HFF-Myc (cell line): ENCODE measurements around the gene MRGPRF.
A peak's percentile ranks its signal among the peaks of the same experiment; 100 is the strongest.

ENCODE experiments used
- DNase-seq: peaks from one replicate; pipeline ENCODE4 v3.0.0-alpha.2; 2011; ENCODE audit warnings: low read depth; ENCODE audit errors: extremely low read depth
- H3K4me3 ChIP-seq: replicated peaks from 2 replicates; pipeline ENCODE4 v1.5.1; 2011; ENCODE audit warnings: low read depth, mild to moderate bottlenecking, control low read depth, low read length
- TF ChIP-seq, protein P1 (sequence below): IDR thresholded peaks from 2 replicates; pipeline ENCODE4 v1.5.1; 2012; ENCODE audit warnings: mild to moderate bottlenecking, low read depth, low read length, control low read depth; ENCODE audit errors: missing control alignments

Gene MRGPRF

GRCh38 chr11:68961245-68961644 is 51.8 kb downstream of the MRGPRF start:
- no peak for DNase-seq
- H3K4me3 ChIP-seq = no peak overlapping the region
- TF ChIP-seq, protein P1, sequence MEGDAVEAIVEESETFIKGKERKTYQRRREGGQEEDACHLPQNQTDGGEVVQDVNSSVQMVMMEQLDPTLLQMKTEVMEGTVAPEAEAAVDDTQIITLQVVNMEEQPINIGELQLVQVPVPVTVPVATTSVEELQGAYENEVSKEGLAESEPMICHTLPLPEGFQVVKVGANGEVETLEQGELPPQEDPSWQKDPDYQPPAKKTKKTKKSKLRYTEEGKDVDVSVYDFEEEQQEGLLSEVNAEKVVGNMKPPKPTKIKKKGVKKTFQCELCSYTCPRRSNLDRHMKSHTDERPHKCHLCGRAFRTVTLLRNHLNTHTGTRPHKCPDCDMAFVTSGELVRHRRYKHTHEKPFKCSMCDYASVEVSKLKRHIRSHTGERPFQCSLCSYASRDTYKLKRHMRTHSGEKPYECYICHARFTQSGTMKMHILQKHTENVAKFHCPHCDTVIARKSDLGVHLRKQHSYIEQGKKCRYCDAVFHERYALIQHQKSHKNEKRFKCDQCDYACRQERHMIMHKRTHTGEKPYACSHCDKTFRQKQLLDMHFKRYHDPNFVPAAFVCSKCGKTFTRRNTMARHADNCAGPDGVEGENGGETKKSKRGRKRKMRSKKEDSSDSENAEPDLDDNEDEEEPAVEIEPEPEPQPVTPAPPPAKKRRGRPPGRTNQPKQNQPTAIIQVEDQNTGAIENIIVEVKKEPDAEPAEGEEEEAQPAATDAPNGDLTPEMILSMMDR = no peak

DNA sequence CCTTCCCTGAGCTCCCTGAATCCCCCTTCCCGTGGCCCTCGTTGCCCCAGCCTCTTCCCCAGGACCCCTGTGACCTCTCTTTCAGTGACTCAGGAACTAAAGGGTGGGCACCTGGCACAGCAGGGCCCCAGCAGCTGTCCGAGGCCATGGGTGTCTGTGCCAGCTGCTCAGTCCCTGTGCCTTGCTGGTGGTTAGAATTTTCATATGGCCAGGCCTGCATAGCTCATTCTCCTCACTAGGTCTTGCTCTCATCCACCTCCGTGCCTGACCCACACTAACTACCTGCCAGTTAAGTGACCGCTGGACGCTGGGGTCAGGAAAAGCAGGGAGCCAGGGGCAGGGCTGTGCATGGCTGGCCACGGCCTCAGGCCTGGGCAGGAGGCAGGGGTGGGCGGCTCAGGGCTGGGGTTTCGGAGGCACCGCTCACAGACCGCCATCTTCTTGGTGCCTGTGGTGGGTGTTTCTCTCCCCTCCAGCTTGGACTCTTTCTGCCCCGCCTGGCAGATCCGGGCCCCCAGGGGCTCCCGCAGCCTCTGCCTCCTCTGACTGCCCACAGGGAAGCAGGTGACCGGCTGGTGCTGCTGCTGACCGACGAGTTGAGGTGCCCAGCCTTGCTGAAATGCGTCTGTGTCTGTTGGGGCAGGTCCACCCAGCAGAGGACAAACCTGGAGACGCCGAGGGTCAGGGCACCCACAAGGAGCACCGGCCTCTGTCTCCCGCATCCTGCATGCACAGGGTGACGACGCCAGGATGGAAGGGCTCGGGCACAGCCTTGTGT is 52.6 kb downstream of the MRGPRF start:
- no peak for DNase-seq
- TF ChIP-seq, protein P1 = no peak
- H3K4me3 ChIP-seq = no peak overlapping the region

DNA sequence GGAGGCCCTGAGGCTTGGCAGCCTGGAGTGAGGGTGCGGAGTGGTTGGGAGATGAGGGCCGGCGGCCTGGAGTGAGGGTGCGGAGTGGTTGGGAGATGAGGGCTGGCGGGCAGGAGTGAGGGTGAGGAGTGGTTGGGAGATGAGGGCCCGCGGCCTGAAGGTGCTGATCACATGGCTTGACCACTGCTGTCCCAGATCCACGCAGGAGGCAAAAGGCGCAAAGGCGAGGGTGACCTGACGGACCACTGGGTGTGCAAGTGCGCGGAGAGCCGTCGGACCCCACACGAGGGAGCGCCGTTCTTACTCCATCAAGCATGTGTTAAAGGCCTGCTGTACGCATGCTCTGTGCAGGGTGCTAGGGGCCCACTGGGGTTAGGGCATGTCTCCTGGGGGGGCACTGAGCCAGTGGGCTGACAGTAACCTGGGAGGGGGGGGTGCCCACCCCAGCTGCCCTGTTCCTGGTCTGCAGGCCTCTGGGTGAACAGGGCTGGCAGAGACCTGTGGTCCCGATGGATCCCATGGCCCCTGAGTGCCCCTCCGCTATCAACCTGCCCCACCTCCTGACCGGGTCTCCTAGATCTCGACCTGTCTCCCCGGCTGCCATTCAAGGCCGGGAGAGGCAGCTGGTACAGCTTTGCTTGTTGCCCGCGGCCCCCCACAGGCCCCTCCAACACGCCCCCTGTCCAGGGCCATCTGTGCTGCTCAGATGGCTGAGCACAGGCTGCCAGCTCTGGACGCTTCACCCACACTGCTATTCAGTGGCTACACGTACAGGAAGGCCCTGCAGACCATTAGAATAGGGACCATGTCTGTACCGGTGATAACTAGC is 53.4 kb downstream of the MRGPRF start:
- no peak overlapping the region for H3K4me3 ChIP-seq
- TF ChIP-seq, protein P1 = no peak
- DNase-seq = no peak

GRCh38 chr11:68958211-68958610 is 54.8 kb downstream of the MRGPRF start:
- TF ChIP-seq, protein P1 = no peak
- no peak overlapping the region for H3K4me3 ChIP-seq
- DNase-seq = no peak

DNA sequence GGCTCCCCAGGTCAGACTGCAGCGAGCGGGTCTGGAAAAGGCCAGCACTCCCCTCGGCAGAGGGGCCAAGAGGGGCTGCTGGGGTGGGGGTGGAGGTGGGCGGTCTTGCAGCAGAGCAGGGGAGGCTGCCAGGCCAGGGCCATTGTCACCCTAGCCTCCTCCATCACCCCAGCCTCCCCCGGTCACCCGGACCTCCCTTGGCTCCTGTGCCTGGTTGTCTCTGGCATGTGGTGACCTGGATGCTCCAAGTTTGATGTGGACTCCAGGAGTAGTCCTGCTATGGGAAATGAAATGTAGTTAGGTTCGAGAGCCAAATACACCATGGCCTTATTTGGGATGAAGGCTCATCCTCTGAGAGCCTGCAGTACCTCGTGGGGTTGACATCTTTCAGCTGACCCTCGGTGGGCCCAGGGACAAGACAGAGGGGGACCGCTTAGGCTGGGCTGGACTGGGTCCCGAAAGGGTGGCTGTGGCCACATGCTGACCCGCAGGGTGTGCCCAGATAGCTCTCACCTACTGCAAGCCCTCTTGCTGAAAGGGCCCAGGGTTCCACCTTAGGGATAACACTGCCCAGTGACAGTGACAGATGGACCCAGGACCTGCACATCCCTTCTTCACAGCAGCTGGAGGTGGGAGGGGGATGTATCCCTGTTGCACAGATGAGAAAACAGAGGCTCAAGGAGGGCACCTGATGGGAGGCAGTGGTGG is 56.3 kb downstream of the MRGPRF start:
- TF ChIP-seq, protein P1 = no peak
- DNase-seq = no peak
- H3K4me3 ChIP-seq = no peak overlapping the region

GRCh38 chr11:68956142-68956541 is 56.9 kb downstream of the MRGPRF start:
- TF ChIP-seq, protein P1 = peak; percentile 45
- DNase-seq = no peak
- H3K4me3 ChIP-seq = no peak overlapping the region
